Type B pancreatic cell (in vitro differentiated cells): ENCODE measurements around the gene CDH1. TPM values are rescaled to one million over a fixed set of nuclear protein-coding genes. Genes with fewer than 3 reads are reported as not detected.

Experiments
- DNase-seq: peaks from one replicate; pipeline ENCODE4 v3.0.0; 2021; ENCODE audit warnings: mixed read lengths; ENCODE audit not compliant: unreplicated experiment; ENCODE audit errors: extremely low spot score
- H3K27ac Mint-ChIP-seq: 2 replicates; pipeline ENCODE4 v1.8.0; 2021; ENCODE audit warnings: mild to moderate bottlenecking, mixed read lengths
- H3K27me3 Mint-ChIP-seq: 2 replicates; pipeline ENCODE4 v1.8.0; 2021; ENCODE audit warnings: mixed read lengths
- H3K36me3 Mint-ChIP-seq: 2 replicates; pipeline ENCODE4 v1.8.0; 2021; ENCODE audit warnings: mixed read lengths
- H3K4me1 Mint-ChIP-seq: one replicate; pipeline ENCODE4 v1.8.0; 2021; ENCODE audit warnings: mixed read lengths; ENCODE audit not compliant: unreplicated experiment
- H3K4me3 Mint-ChIP-seq: 2 replicates; pipeline ENCODE4 v1.8.0; 2021; ENCODE audit warnings: mild to moderate bottlenecking, mixed read lengths
- H3K9me3 Mint-ChIP-seq: 2 replicates; pipeline ENCODE4 v1.8.0; 2021; ENCODE audit warnings: mixed read lengths
- long read RNA-seq: library from polyadenylated mRNA; unstranded; transcript quantifications from one replicate; pipeline ENCODE4 v2.0.0, GENCODE V29; 2020
- total RNA-seq: library from RNA; stranded (reverse); gene quantifications from 2 replicates; pipeline ENCODE4 v1.2.1, GENCODE V29; 2021; ENCODE audit warnings: low replicate concordance
- TF ChIP-seq, protein P1 (sequence below): fragments of 200-600 bp; sonication (generic); conservative IDR thresholded peaks from 2 replicates; pipeline ENCODE4 v1.5.0; 2021; ENCODE audit warnings: antibody characterized with exemption, mild to moderate bottlenecking

The CDH1 gene
- total RNA-seq, result 190 and 544 TPM in 2 replicates
- long read RNA-seq, full-length matches to known transcripts, result 25 of 208 reads
- long read RNA-seq, partial matches to known transcripts, result 177 of 208 reads
- long read RNA-seq, other reads (novel, unspliced or antisense), result 6 of 208 reads

DNA sequence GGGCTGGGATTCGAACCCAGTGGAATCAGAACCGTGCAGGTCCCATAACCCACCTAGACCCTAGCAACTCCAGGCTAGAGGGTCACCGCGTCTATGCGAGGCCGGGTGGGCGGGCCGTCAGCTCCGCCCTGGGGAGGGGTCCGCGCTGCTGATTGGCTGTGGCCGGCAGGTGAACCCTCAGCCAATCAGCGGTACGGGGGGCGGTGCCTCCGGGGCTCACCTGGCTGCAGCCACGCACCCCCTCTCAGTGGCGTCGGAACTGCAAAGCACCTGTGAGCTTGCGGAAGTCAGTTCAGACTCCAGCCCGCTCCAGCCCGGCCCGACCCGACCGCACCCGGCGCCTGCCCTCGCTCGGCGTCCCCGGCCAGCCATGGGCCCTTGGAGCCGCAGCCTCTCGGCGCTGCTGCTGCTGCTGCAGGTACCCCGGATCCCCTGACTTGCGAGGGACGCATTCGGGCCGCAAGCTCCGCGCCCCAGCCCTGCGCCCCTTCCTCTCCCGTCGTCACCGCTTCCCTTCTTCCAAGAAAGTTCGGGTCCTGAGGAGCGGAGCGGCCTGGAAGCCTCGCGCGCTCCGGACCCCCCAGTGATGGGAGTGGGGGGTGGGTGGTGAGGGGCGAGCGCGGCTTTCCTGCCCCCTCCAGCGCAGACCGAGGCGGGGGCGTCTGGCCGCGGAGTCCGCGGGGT is at the start of gene CDH1:
TSS of gene CDH1 (plus strand) at position 247 of the 684 bp plus-strand sequence. CDS start at position 371, 124 bp downstream.
- DNase-seq, result peak; percentile 86
- Mint-ChIP-seq H3K27ac (peak within 1 kb of the TSS; percentile 97), H3K4me1 (peaks cover 30% of the 10 kb centered on the region), H3K9me3 (no peaks in the 10 kb centered on the region), H3K4me3 (peak within 1 kb of the TSS; percentile 97), H3K36me3 (peaks cover 6% of the 10 kb centered on the region), H3K27me3 (peaks cover 28% of the 10 kb centered on the region)
- TF ChIP-seq, protein P1, sequence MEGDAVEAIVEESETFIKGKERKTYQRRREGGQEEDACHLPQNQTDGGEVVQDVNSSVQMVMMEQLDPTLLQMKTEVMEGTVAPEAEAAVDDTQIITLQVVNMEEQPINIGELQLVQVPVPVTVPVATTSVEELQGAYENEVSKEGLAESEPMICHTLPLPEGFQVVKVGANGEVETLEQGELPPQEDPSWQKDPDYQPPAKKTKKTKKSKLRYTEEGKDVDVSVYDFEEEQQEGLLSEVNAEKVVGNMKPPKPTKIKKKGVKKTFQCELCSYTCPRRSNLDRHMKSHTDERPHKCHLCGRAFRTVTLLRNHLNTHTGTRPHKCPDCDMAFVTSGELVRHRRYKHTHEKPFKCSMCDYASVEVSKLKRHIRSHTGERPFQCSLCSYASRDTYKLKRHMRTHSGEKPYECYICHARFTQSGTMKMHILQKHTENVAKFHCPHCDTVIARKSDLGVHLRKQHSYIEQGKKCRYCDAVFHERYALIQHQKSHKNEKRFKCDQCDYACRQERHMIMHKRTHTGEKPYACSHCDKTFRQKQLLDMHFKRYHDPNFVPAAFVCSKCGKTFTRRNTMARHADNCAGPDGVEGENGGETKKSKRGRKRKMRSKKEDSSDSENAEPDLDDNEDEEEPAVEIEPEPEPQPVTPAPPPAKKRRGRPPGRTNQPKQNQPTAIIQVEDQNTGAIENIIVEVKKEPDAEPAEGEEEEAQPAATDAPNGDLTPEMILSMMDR, result no peak

DNA sequence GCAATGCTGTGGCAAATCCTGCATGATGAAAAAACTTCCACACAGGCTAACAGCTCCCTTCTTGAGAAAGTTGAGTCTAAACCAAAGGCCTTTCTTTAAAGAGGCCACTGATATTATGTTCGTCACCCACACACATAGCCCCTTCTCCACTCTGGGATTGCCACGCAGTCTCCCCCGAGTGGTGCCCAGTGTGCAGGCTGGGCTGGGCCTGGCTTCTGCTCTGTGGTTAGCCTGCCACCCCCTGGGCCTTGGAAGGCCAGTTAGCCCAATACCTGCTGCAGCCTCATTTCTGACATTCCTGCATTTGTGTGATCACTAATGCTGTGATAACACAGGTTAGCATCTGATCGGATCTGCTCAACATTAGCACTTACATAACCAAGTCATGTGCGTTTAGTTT is 47.2 kb upstream of the CDH1 start:
- H3K27ac Mint-ChIP-seq, result no peak overlapping the region
- no peak overlapping the region for H3K4me3 Mint-ChIP-seq
- H3K36me3 Mint-ChIP-seq, result peaks cover 7% of the 10 kb centered on the region
- TF ChIP-seq, protein P1, result no peak
- no peaks in the 10 kb centered on the region for H3K9me3 Mint-ChIP-seq
- DNase-seq, result no peak
- H3K4me1 Mint-ChIP-seq, result no peaks in the 10 kb centered on the region
- no peaks in the 10 kb centered on the region for H3K27me3 Mint-ChIP-seq

DNA sequence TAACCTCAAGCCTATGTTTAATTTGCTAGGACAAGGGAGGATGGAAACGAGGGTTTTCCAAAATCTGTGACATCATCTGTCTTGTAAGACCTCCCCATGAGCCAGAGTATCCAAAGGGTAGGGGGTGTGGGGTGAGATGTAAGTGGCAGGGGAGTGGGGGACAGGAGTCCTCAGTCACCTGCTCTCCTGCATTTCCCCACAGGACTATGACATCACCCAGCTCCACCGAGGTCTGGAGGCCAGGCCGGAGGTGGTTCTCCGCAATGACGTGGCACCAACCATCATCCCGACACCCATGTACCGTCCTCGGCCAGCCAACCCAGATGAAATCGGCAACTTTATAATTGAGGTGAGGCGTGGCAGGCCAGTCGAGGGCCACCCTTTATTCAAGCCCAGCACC is 41.5 kb upstream of the CDH1 start:
- Mint-ChIP-seq H3K27me3 (no peaks in the 10 kb centered on the region), H3K27ac (no peak overlapping the region), H3K36me3 (peaks cover 6% of the 10 kb centered on the region)

DNA sequence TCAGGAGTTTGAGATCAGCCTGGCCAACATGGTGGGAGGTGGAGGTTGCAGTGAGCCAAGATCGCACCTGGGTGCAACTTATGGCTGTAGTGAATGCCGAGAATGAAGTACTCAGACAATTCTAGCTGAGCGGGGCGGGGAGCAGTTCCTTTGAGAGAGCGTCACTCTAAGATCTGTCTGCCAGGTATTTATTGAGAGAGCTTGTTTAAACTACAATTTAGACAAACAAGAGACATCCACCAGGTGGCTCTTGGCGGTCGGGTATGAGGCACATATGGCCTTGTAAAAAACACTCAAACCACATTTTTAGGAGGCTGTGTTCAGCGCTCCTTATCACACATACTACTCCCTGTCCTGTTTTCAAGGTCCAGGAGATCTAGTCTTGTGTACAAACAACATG is 40.6 kb upstream of the CDH1 start:
- Mint-ChIP-seq H3K9me3 (no peaks in the 10 kb centered on the region), H3K27ac (no peak overlapping the region), H3K36me3 (peaks cover 6% of the 10 kb centered on the region), H3K4me1 (peaks cover 5% of the 10 kb centered on the region), H3K27me3 (no peaks in the 10 kb centered on the region), H3K4me3 (no peak overlapping the region)
- no peak for DNase-seq
- TF ChIP-seq, protein P1, result no peak

More for the DNA sequence above, 41.5 kb upstream of the CDH1 start:
- H3K4me1 Mint-ChIP-seq, result peaks cover 5% of the 10 kb centered on the region
- DNase-seq, result no peak
- H3K4me3 Mint-ChIP-seq, result no peak overlapping the region
- TF ChIP-seq, protein P1, result no peak
- no peaks in the 10 kb centered on the region for H3K9me3 Mint-ChIP-seq

DNA sequence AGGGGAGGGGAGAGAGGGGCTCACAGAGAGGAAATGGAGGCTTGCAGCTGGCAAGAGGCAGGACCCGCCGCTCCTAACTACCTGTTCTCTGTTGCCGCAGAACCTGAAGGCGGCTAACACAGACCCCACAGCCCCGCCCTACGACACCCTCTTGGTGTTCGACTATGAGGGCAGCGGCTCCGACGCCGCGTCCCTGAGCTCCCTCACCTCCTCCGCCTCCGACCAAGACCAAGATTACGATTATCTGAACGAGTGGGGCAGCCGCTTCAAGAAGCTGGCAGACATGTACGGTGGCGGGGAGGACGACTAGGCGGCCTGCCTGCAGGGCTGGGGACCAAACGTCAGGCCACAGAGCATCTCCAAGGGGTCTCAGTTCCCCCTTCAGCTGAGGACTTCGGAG is 39.0 kb upstream of the CDH1 start:
- no peak for DNase-seq
- Mint-ChIP-seq H3K27ac (no peak overlapping the region), H3K4me1 (peaks cover 5% of the 10 kb centered on the region), H3K4me3 (no peak overlapping the region), H3K9me3 (no peaks in the 10 kb centered on the region), H3K27me3 (no peaks in the 10 kb centered on the region), H3K36me3 (peaks cover 6% of the 10 kb centered on the region)
- TF ChIP-seq, protein P1, result no peak
